Measurements from ENCODE around the gene ANGEL1.
A peak's percentile ranks its signal among the peaks of the same experiment; 100 is the strongest.

The ANGEL1 gene

DNA sequence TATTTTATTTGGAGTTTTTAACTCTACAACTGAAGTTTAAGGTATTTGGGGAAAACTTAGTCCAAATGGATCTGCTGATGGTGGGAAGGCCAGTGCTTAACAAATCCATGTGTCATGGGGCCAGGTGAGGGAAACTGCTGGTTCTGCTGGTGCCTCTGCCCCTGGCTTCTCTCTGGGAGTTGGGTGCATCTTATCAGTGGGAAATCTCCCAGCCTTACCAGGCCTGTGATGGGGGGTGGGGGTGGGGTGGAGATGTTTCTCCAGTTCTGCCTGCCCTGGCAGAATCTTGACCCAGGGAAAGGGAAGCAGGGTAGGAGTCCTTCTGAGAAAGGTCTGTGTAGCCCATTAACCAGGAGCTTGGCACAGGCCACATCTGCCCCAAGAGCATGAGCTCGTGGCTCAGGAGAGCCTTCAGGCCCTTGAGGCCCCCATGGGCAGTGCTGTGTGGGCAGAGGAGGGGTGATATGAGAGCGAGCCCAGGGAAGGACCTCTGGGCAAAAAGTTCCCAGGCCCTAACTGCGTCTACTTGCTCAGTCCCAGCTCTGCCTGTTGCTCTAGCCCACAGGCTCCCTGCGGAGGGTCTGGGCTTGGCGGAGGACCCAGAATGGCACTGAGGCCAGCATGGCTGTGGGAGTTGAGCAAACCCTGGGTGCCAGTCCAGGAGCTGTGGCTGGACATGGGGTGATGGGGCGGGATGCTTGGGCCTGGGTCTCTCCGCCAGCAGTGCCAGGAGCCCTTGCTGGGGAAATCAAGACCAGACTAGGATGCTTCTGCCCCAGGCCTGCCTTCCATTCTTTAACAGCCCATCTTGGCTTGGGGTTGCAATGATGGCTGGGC is 33.2 kb downstream of the ANGEL1 start:
- DNase-seq (ENCODE audit: low read depth), result no peak

DNA sequence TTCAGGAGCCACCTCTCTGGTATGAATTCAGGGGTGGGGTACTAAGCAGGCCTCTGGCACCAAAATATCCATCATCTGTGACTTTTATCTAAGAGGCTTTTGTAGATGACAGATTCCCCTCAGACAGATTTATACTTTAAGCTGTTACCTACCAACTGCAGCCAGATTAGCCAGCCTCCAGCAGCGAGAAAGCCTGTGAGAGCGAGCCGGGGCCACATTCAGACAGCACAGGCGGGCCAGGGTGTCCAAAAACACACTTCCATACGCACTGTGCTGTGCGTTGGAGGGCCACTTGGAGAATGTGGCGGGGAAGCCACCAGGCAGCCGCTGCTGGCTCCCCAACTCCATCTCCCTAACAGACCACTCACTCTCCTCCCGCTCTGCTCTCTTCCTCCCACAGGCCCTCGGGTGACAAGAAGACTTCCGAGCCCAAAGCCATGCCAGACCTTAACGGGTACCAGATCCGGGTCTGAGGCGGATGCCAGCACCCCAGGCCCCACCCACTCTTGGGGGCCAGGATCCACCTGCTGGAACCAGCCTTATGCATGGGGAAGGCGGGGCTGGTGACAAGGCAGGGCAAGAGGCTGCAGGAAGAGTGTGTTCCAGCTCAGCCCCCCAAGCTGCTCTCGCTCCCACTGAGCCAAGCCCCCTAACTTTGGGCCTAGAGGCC is 34.0 kb downstream of the ANGEL1 start:
- no peak for DNase-seq (ENCODE audit: low read depth)

DNA sequence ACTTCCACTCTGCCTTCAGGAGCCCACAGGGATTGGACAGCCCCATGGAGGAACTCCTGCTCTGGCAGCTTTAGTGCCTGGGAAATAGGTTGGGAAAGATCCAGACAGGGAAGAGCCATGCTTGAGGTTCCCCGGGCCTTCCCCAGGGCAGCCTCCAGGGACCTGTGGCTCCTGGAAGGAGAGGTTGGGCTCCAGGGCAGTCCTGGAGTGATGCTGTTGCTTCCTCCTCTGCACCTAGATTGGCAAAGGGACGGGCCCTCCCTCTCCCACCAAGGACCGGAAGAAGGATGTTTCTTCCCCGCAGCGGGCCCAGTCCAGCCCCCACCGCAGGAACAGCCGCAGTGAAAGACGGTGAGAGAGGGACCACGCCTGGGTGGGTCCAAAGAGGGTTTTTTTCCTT is 35.0 kb downstream of the ANGEL1 start:
- DNase-seq (ENCODE audit: low read depth), result no peak

DNA sequence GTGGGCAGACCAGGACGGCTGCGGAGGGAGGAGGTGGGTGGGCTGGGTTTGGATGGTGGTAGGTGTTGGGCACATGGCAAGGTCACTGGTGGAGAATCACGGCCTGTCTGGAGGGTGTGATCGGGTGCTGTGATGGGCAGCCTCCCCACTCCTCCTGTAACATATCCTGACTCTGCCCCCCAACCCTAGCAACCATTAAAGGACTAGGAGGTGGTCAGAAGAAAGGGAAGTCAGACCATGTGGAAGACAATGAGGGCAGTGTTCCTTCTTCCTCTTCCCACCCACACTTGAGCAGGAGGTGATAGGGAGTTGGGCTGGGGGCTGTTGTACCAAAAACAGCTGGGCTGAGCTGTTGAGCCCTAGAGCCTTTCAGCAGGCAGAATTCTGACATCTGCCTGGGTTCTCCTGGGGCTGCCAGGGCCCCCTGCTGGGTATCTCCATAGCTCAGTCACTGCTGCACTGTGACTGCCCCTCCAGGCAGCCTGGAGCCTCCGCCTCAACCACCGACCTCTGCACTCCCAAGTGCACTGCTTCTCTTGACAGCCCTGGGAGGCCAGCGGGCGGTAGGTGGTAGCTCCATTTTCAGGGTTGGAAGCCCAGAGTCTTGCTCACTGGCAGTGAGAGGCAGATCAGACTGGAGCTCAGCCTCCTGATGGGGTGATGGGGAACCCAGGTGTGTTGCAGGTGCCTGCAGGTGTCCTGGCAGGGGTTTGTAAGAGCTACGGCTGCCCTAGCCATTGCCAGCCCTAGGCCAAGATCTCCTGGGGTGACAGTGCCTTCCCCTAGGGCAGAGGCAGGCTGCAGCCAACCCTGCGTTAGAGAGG is 36.0 kb downstream of the ANGEL1 start:
- no peak for DNase-seq (ENCODE audit: low read depth)

DNA sequence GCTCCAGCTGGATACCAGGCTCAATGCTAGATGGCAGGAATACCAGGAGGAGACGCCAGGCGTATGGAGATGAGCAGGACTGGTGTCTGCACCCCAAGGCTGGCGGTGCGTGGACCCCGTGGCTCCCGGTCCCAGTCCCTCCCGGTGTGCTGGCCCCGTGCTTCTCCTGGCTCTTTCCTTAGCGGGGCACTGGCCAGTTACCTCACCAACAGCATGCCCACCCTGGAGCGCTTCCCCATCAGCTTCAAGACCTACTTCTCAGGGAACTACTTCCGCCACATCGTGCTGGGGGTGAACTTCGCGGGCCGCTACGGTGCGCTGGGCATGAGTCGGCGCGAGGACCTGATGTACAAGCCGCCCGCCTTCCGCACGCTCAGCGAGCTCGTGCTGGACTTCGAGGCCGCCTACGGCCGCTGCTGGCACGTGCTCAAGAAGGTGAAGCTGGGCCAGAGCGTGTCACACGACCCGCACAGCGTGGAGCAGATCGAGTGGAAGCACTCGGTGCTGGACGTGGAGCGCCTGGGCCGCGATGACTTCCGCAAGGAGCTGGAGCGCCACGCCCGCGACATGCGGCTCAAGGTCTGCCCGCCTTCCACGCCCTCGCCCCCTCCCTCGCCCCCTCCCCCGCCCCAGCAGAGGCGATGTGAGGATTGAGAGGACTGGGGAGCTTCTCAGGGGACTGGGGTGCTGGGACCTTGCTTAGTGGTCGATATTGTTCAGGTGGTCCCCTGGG is 36.8 kb downstream of the ANGEL1 start:
- DNase-seq (ENCODE audit: low read depth), result no peak

DNA sequence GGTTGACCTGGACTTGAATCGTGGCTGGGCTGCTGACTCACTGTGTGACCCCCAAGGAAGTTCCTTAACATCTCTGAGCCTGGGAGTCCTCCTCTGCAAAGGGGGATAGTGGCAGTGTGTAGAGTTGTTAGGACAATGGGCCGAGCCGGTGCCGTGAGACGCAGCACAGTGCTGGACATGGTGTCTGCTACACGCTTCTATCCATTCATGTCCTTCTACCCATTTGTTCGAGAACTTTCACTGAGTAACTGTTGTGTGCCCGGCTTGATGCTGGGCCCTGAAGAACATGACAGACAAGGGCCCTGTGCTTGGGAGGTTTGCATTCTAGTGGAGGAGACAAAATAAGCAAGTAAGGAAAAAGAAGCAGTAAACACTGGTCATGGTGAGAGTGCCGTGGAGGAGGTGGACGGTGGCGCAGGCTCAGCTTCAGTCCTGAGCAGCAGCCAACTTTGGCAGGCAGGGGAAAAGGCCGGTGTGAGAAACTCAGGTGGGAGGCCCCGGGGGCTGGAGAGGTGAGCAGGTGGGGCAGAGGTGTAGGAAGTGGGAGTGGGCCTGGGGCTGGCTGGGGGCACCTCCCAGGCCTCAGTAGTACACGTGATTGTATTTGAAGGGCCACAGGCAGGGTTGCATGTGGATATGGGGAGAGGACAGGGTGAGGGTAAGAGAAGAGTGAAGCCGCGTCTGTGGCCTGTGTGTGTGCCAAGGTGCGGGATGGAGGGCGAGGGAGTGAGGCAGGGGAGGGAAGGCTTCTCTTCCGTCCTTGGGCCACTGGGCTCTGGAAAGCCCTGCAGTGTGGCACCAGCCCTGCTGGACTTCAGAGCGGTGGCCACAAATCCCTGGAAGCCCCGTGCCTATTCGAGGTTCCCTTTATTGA is 37.6 kb downstream of the ANGEL1 start:
- no peak for DNase-seq (ENCODE audit: low read depth)

DNA sequence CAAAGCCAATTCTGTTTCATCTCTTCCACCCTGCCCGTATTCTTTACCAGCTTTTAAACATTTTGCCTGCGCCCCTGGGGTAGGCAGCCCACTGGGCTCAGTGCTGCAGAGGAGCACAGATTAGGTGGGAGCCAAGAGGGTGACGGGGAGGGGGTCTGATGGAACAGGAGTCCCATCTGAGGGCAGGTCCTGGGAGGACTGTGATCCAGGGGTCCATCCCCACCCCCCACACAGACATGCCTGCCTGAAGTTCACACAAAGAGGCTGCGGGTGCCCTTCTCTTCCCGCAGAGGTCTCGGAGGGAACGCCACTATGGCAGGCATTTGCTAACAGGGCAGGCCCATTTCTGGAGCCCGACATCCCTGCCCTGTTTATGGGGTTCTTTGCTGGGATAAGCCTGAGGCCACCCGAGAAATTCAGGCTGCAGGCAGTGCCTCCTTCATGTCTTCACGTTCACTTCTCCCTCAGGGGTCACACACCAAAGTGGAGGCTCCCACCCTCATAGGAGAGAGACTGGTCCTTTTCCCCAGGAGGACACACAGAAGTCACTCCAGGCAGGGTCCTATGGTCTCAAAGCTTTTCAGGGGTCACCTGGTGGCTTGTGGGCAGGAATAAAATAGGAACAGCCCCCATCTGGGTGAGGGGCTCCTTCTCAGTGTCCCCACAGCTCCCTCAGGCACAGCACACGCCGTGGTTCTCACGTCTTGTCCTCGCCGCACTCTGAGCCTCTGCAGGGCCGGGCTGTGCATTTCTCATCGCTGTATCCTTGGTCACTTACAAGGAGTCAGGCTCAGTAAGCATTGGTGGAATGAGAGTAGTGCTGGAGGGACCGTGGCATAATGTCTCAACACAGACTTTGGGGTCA is 38.5 kb downstream of the ANGEL1 start:
- no peak for DNase-seq (ENCODE audit: low read depth)

DNA sequence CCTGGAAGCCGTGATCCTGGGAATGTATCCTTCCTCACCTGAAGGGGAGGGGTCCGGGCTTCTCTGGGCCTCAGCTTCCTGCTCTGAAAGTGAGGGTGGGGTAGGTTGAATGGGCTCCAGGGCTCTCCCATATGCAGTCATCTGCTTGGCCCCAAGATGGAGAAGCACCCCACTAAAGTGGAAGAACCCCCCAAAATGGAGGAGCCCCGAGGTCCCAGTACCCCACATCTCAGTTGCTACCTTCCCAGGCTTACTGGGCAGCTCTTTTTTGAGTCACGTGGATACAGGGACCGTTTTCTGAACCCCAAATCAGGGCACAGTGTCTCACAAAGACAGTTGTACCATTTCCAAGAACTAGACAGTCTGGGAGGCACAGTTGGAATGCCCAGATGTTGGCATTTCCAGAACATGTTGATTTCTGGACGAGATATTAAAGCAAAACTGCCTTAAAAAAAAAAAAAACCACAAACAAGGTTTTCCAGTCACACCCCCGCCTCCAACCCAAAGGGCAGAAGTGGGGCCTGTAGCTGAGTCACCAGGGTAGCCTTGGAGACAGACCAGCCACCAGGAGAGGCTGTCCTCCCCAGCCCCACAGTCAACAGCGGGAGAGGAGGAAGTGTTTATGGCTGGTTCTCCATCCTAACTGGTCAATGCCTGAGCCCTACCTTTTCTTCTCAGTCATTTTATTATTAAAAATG is 39.3 kb downstream of the ANGEL1 start:
- DNase-seq (ENCODE audit: low read depth), result no peak

DNA sequence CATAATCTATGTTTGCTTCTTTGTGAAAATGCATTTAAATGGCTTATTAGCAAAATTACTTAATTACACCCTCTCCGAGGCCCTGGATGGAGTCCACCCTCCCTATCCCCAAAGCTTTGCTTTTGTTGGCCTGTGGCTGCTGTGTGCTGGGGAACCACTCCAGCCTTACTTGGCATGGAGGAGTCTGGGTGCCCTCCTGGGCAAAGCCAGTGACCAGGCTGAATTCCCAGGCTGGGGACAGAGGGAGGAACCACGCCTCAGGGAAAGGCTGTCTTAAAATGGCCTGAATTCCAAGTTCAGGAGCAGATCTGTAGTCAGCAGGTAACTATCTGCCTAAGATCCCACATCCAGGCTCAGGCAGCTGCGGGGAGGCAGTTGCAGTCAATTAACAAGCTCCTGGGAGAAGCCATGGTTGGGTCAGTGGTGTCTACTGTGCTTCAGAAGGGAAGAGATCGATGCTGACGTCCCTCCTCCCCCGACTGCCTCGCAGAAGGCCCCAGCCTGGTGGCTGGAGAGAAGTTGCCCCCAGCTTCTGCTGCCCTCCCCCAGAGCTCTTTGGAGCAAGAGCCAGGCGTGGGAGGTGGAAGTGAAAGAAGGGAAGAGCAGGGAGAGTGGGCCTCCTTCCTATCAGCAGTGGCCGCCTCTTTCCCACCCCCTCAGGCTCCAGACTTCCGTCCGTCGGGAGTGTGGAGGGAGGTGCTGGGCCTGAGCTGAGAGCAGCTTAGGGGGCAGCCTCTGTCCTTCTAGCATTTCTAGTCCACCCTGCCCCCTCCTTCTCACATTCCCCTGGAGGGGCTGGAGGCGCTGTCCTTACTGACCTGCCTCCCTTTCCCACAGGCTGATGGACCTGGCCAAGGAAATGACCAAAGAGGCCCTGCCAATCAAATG is 40.1 kb downstream of the ANGEL1 start:
- DNase-seq (ENCODE audit: low read depth), result no peak

DNA sequence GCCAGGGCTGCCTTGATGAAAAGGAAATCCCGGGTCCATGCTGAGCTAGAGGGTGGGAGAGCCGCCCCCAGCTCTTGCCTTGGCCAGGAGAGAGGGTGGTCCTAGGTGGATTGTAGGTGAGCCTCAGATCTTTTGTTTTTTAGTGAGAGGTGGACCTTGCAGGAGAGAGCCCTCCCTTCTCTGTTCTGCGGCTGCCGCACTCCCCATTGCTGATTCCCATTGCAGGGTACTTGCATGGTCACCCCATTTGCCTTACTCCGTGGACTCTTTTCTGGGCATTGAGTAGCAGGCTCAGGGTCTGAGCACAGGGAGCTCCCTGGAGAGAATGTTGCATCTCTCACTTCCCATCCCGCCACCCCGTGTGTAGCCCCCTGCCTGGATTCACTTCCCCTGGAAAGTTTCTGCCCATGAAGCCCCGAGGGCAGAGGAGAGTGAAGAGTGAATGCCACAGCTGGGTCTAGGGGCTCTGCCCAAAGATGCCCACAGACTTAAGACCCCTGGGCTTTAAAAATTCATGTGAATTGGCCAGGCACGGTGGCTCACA is 41.2 kb downstream of the ANGEL1 start:
- DNase-seq (ENCODE audit: low read depth), result no peak

DNA sequence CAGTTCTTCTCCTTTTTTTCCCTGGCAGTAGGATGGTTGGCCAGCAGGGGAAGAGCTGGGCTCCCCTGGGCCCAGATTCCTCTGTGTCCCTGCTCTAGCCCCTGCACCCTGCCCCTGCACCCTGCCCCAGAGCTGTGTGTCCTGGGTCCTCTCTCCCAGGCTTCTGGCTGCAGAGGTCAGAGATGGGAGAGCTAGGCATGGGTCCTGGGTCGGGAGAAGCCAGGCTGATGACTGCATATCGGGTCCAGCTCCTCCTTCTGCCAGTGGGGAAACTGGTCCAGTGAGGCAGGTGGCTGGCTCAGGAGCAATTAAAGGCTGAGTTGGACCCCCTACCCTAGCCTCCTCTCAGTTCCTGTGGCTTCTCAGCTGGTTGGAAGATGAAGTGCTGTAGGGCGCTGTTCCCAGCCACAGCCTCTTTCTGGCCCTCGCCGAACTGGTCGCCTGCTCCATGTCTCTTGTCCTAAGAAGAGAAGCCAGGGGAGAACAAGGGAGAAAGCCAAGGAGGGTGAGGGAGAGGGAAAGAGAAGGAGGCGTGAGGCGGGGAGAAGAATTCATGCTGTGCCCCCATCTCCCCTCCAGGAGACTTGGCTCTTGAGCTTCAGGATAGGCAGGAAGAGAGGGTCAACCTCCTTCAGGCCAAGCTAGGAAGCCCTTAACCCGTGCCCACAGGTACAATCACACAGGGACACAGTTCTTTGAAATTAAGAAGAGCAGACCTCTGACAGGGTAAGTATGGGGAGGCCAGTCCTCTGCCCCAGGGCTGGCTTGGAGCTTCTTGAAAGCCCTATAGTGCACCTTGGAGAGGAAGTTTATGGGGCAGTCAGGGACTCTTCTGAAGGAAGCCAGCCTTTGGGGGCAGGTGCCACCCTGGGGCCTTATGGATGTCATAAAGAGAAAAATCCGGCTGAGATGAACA is 41.9 kb downstream of the ANGEL1 start:
- no peak for DNase-seq (ENCODE audit: low read depth)

DNA sequence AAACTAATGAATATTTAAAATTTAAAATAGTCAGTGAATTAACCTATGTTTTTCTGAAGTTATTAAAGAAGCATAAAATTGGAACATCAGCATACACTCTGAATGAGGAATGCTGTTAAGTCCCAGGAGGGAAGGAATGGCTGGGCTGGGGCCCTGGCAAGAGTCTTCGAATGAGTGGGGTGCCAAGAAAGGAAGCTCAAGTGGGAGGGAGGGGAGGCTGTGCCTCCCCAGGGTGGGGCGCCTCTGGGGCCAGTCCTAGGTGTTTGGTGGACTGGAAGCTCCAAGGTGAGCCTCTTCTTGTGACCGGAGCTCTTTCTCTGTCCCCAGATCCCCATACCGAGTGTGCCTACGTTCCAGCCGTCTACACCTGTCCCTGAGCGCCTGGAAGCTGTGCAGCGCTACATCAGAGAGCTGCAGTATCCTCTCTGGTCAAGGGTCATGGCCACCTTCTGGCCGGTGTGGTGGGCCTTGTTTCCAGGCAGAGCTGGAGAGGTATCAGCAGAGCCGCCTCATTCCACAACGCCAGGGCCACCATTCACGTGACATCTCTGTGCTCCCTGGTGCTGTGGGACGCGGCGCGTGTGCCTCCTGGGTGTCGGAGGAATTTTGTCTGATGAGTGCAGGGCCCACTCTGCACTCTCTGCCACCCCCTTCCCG is 42.9 kb downstream of the ANGEL1 start:
- DNase-seq (ENCODE audit: low read depth), result no peak

DNA sequence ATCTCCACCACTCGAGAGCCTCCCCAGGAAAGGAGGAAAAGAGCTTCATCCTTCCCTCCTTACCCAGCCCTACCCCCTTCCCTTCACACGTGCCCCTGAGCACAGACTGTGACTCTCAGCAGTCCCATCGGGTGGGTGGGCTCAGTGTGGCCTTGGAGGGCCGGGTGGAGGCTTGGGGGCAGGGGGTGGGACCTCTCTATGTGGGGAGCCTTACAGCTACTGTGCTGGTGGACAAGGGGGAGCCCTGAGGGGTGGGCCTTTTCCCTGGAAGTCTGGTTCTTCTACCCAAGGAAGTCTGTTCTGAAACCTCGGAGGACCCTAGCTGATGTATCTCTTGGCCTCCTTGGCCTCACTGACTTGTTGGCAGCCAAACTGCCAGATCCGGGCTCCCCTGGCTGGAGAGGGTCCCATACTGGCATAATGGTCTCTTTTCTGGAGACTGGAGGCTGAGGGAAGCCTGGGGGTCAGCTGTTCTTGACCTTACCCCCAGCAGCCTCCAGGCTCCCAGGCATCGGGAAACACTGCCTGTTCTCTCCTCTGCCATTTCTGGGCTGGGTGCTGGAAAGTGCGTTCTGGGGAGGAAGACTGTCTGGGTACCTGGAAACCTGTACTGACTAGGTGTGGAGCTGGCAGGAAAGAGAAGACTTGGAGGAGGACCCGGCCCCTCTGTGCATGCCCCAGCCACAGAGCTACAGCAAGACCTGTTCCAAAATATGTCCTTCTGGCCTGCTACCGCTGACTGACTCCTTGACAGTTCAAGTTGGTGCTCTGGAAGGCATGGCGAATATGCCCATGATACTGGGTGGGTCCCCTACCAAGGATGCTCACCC is 43.8 kb downstream of the ANGEL1 start:
- DNase-seq (ENCODE audit: low read depth), result no peak

DNA sequence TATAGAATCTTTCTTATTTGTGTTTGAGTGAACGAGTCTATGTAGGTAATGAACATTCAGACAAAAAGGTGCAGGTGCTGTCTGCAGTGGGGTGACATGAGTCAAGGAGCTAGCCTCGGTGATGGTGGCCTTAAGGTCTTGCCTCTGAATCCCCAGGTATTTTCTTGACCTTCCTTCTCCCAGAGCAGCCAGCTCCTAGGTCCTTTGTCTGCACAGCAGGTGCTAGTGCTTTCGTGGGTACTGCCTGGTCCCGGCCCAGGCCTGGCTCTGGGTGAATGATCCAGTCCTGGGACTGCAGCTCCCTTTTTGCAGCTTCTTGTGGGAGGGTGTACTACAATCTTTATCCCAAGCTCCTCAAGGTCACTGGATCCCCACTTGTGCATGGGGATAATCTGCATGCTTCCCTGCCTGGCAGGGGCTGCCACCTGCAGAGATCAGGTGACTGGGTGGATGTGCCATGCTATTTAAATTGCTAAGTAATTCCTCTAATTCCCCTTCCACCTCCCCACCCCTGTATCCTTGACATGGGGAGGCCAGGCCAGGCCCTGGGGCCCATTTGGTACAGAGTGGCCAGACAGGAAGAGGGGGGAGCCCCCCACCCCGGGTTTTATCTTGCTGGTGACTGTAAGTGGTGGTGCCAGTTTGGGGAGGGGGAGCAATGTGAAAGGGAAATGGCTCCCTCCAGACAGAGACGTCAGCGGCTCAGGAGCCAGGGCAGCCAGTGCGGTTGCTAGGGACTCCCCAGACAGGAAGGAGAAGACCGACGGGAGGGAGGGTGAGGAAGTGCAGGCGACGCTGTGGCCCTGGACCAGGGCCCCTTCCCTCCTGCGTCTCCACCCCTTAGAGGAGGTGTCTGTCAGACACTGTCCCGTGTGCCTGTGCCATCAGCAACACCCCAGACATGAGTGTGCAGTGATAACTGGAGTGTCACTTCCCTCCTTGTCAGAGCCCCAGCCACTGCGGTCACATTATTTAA is 44.7 kb downstream of the ANGEL1 start:
- peak; percentile 90 for DNase-seq (ENCODE audit: low read depth)

Data from T-helper 22 cell (primary cell).